ENCODE data around the gene ACTL8.

Gene ACTL8

DNA sequence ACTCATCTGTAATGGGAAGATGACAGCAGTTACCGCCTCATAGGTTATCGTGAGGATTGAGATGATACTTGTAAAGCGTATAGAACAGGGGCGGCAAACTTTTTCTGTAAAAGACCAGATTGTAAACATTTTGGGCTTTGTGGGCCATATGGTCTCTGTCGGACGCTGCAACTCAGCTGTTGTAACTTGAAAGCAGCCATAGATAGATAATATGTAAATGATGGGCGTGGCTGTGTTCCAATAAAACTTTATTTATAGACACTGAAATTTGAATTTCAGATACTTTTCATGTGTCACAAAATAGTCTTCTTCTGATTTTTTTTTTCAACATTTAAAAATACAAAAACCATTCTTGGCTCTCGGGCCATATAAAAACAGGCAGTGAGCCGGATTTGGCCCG is 15.8 kb downstream of the ACTL8 start:
- DNase-seq (ENCODE audit: low read depth in 2 of 2) = no peak

DNA sequence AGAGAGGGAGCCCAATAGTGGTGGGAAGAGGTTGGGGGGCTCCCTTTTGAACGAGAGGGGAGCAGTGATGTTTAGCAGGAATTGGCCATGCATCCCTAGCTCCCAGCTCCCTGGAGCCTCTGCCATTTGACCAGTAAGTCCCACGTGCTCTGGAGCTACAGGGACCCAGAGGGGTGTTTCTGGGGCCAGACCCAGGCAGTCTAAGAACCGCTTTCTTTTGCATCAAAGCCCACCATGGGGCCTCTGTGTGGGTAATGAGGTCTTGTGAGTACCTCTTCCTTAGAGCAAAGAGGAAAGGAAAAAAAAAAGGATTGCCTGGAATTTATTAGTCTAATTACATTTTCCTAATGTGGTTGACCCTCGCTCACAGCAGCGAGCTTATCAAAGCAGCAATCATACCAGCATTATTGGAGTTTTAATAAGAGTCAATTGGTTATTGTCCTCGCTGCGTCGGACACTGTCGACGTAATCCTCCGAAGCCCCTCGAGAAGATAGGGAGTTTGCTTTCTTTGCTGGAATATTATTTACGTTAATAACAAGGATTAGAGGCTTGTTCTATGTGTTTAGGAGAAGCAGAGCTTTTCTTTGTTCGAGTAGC is 17.6 kb downstream of the ACTL8 start:
- DNase-seq (ENCODE audit: low read depth in 2 of 2) = no peak

DNA sequence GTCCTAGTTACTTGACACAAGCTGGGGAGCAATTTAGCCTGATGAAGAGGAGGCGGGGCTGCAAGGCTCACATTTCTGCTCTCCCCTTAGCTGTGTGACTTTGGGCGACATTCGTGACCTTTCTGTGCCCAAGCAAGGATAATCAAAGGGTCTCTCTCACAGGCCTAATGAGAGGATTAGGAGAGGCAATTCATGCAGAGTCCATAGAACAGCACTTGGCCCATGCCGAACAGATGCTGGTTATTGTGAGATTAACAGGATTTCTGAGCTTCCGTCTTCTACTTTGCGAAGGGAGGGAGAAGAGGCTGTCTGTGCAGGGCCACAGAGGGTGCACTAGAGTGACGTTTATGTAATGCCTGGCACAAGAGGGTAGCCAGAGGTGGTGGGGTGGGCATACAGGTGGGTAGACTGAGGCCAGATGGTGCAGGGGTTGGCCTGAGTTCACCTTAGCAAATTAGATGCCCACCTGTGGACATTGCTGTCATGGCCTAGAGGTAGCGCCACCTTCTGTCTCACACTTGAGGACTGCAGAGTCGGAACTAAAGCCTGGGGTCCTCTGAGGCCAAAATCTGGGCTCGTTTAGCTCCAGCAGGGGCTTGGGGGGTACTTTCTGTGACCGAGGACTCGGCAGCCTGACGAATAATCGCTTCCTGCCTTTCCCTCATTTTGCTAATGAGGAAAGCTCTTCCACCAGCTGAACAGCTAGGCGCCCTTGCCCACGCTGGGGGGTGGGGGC is 18.6 kb downstream of the ACTL8 start:
- DNase-seq (ENCODE audit: low read depth in 2 of 2) = no peak

DNA sequence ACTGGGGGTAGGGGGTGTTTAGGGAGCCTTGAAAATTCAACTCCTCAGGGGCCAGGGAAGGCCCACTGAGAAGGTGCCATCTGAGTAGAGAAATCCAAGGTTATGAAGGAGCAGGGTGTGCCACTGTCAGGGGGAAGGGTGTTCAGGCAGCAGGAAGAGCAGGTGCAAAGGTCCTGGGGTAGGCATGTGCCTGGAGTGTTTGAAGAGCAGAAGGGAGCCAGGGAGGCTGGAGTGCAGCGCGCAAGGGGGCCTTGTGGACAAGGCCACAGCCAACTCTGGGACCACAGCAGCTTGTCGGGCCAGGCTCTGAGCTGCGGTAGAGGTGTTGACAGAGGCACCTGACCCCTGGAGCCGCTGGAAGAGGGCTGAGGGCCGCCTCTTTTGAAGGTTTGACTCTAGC is 19.3 kb downstream of the ACTL8 start:
- no peak for DNase-seq (ENCODE audit: low read depth in 2 of 2)

DNA sequence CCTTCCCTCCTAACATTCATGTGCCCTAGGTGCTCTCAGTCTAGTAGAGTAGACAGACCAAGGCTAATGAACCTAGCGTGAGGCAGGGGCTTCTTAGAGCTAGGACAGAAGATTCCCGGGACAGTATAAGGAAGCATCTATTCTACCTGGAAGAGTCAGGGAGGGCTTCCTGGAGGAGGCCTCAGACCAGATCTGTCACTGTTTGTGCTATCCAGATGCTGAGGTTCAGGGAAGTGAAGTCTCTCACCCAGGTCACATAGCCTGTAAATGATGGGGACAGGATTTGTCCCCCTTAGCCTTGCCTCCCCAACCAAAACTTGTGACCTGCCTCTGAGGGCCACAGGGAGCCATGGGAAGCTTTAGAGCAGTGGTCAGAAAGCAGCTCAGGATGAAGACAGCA is 20.7 kb downstream of the ACTL8 start:
- DNase-seq (ENCODE audit: low read depth in 2 of 2) = no peak

DNA sequence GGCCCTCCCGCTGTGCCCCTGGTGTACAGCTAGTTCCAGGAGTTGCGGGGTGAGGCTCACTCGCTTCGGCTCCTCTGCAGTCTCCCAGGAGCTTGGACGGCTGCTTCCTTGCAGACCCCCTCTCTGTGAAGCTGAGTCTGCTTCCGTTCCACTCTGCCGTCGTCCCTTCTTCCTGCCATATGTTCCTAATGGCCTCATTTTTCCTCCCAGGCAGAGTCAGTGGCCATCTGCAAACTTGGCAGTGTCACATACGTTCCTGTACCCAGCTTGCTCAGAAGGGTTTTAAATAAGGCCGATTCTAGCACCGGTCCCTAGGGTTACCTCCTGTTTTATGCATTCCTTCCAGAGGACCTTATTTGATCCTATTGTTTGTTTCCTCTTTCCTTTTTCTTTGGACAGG is 21.3 kb downstream of the ACTL8 start:
- DNase-seq (ENCODE audit: low read depth in 2 of 2) = no peak

DNA sequence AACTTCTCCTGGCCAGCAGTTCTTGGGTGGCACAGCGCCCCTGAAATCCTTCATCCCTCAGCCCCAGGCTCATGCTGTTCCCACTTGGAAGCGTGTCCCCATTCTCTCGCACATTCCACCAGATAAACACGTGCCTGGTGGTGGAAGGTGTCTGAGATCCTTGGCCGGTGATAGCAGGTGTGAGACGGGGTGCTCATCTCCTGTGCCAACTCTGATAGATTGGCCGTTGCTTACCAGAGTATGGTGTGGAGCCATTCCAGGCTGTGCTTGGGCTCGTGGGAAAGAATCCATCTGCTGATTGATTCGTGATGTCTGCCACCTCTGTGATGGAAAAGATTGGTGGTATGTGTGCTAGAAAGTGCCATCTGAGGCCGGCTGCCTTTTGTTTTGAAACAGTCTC is 22.2 kb downstream of the ACTL8 start:
- DNase-seq (ENCODE audit: low read depth in 2 of 2) = no peak

DNA sequence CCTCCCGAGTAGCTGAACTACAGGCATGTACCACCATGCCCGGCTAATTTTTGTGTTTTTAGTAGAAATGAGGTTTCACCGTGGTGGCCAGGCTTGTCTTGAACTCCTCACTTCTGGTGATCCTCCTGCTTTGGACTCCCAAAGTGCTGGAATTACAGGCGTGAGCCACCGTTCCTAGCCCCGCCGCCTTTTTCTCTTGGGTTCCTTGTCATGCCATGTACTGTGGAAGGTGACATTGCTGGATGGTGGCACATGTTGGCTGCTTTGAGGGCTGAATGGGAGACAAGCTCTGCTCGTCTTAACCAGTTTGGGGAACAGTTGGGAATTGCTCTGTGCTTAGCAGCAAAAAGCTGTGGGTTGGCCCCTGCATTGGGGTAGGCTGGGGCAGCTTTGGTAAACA is 22.7 kb downstream of the ACTL8 start:
- DNase-seq (ENCODE audit: low read depth in 2 of 2) = no peak

DNA sequence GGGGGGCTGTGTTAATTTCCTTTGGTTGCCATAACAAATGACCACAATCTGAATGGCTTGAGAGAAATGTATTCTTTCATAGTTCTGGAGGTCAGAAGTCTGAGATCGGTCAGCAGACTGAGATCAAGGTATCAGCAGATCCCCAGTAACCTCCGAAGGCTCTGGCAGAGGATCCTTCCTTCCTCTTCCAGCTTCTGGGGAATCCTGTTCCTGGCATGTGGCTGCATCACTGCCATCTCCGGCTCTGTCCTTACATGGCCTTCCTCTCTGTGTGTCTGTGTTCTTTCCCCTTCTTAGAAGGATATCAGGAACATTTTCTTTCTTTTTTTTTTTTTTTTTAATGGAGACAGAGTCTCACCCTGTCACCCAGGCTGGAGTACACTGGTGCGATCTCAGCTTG is 25.8 kb downstream of the ACTL8 start:
- DNase-seq (ENCODE audit: low read depth in 2 of 2) = no peak

DNA sequence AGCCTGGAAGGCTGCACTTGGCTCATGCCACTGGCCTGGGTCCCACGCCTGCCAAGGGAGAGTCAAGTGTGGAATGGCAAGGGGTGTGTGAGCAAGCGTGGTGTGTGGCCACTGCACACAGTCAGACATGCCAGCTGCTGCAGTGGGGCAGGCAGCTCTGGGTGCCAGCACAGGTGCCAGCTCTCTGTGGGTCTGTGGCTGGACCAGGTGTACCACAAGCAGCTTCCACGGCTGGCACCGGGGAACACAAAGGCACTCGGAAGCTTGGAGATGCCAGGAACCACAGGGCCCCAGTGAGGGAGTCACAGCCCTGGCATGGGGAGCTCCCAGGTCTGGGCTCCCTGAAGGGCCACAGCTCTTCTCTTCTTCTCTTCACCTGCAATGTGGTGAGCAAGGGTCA is 34.8 kb downstream of the ACTL8 start:
- DNase-seq (ENCODE audit: low read depth in 2 of 2) = no peak

DNA sequence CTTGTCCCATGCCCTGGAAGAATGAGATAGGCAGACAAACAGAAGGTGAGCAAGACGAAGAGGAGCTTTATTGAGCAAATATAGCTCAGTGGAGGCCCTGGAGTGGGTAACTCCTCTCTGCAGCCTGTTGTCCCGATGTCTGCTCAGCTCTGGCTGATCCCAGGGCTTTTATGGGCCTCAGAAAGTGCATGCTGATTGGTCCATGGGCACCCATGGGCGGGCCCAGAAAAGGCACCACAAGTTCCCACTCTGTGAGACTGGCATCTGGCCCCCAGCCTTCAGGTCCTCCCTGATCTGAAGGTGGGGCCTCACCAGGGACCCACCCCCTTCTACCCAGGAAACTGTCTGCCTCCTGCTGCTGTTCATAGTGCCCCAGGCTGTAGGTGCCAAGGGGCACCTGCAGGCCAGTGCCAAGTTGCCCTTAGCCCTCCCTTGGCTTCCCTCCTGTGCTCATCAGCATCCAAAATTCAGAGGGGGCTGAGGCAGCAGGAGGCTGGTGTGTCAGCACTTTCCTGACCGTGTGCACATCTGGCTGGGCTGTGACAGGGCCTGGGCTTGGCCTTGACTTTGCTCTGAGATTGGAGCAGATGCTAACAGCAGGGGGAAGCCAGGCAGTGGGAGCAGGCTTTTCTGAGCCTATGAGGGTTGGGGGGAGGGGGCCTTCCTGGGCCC is 35.4 kb downstream of the ACTL8 start:
- DNase-seq (ENCODE audit: low read depth in 2 of 2) = no peak

DNA sequence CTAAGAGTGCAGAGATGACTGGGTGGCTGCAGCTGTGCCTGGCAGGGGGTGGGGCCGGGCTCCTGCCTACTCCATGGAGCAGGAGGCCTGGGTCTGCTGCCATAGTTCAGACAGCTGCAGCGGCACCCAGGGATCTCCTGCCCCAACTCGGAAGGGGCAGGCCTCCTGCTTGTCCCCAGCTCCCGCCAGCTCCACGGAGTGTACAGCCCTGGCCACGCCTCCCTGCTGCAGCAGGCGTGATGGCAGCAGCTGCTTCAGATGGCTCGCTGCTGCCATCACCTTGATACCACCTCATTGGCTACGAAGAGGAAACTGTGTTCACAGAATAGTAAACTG is 35.9 kb downstream of the ACTL8 start:
- DNase-seq (ENCODE audit: low read depth in 2 of 2) = no peak

DNA sequence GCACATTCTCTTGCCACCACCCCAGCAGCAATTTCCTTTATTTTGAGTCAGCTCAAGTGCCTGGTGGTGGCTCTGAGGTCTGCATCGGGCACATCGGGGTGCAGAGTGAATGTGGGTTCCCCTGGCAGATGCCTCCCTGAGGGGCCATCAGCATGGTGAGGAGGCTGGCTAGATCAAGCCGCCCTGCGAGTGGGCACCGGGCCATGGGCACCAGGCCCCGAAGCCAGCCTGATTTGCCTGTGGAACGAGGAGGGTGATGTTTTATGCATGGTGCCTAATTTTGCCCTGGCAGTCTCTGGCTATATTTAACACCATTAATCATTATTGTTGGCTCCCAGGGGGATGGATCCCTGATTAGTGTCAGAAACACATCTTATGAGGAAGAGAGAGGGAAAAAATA is 36.3 kb downstream of the ACTL8 start:
- DNase-seq (ENCODE audit: low read depth in 2 of 2) = no peak

DNA sequence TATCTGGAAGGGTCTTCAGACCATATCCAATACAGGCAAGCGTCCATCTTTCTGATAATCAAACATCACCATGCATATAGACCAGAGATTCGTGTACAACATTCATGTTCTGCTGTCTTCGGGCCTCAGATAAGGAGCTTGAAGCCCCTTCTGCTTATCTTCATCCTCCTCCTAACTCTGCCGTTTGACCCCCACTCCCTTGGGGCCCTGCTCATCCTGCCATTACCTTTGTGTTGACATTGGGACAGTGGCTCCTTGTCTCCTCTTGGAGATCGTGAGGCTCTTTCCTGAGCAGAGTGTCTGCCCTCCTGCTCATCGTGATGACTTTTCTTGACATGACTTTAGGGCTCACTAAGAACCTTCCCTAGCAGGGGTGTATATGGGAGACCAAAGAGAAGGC is 37.3 kb downstream of the ACTL8 start:
- DNase-seq (ENCODE audit: low read depth in 2 of 2) = no peak

DNA sequence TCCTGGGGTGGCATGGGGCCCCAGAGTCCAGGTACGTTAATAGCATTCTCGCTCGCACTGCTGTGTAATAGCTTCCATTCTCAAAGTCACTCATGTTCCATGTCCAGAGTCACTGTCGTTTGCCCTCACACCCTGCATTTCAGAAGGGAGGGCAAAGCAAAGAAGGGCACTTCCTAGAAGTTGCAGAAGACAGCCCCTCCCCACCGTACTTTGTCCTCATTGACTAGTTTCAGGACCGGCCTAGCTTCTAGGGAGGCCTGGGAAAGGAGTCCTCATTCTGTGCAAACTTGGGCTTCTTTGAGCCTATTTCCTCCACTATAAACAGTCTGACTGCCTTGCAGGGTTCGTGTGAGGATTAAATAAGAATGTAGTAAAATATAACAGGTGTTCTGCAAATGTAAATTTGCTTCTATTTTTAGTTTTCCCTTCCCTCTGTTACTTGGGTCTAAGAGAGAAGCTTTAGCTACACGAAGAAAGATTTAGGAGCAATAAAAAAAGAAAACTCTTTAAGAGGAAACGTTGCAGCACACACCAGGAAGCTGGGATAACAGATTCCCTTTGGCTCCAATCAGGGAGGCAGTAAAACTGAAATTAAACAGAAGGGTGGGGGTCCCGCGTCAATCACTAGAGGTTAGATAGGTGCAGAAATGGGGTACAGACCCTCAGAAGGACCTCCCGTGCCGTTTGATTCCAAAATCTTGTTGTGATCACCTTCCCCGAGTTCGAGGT is 40.1 kb downstream of the ACTL8 start:
- no peak for DNase-seq (ENCODE audit: low read depth in 2 of 2)

DNA sequence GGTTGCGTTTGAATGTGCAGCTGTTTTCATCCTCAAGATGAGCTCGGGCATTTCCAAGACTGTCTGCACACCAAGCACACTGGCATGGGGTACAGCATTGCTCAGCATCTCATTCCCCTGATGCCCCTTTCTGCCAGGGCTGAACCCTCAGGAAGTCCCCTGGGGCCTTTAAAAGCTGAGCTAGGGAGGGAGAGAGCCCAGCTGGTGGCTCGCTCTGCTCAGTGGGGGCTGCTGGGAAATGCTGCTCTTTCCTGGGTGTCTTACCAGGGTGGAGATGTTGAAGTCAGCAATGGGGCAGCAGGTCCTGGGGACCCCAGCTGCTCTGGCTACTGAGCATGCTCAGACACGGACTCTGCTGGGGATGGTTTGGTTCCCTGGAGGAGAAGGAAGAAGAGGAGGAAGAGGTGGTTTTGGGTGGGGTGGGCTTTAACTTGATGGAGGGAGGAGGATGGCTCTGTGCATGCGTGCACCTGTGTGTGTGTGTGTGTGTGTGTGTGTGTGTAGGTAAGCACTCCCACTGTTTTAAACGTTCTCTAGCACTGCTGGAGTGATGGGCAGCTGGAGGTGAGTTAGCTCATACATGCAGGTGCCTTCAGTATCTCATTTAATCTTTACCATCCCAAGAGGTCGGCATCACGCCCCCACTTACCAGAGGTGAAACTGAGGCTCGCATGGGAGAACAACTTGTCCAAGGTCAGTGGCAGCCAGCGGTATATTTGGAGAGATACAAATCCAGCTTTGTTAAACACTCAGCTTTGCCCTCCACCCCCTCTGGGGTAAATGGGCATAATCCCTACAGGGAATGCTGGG is 40.9 kb downstream of the ACTL8 start:
- DNase-seq (ENCODE audit: low read depth in 2 of 2) = no peak

DNA sequence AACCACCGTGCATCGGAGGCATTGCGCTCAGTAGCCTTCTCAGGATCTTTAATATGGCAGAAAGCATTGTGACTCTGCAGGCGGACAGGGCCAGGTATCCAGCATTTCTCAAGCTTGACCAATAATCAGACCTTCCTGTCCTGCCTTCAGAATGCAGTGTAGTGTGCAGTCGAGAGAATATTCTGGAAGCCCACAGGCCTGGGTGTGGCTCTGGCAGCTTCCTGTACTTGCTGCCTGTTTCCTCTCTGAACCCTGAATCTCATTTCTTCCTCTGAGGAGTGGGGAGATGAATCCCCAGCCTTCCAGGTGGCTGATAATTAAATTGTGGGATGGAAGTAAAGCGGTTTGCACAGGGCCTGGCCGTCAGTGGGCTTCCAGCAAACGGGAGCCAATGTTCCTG is 42.3 kb downstream of the ACTL8 start:
- DNase-seq (ENCODE audit: low read depth in 2 of 2) = no peak

DNA sequence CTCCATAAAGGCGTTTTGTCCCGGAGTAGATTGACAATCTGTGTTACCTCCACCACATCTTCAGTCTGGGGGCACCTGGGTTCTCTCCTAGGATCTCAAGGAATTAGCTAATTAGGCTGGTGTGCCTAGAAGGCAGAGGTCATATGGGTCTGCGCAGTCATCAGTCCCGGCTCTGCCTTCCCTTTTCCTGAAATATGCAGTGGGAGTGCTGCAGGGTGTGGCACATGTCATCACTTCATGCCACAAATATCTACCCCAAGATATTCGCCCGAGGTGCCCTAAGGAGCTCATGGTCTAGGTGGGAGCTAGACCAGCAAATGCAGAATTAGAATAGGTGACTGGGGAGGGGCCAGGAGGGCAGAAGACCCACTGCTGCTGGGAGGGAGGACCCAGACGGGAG is 42.9 kb downstream of the ACTL8 start:
- DNase-seq (ENCODE audit: low read depth in 2 of 2) = no peak

DNA sequence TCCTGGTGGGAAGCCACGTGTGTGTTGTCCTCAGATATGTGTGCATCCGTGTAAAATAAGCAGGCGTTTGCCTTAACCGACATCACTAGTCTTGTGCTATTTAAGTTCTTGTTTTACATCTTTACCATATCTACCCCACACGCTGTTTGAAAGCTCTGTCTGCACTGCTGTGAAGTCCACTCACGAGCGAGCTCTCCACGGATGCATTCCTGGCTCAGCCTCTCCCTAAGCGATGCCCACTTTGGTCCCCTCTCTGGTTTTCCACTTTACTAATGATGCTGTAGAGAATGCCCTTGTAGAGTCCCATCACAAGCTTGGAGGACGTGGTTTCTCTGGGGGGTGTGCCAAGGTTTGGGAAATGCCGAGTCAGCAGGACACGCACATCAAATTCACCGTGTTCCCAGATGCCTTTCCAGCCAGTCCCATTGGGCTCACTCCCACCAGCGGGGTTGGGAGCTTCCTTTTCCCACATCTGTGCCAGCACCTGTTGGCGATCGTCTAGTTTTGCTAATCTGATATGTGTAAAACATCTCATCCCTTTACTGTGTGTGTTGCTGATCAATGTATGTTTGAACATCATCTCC is 43.8 kb downstream of the ACTL8 start:
- DNase-seq (ENCODE audit: low read depth in 2 of 2) = no peak

DNA sequence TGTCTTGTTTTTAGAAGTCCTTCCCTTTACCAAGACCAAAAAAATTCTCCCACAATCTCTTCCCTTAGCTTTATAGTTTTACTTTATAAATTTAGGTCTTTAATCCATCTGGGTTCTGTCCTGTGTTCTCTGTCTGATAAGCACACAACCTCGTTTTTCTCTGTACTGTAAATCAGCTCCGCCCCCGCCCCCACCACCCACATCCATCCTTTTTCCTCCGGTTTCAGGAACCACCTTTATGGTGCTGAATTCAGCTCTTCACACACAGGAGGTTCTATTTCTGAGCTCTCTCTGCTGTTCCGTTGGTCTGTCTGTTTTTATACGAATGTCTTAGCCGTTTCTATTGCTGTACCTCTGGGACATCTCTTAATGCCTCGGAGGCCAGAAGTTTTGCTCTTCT is 44.5 kb downstream of the ACTL8 start:
- DNase-seq (ENCODE audit: low read depth in 2 of 2) = no peak

DNA sequence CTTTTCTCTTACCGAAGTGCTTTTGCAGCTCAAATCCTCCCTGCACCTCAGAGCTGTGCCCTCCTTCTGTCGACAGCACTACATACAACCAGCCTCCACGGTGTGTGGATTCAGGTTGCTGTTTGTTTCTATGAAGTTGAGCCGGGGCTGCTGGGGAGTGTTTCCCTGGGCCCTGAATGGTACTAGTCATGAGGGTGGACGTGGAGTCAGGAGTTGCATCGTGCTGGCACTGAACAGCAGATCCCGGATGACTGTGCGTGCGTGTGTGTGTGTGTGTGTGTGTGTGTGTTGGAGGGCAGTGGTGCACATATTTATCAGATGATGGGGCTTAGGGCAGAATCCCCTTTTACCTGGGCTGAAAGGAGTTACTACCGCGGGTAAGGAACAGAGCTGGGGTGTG is 47.0 kb downstream of the ACTL8 start:
- DNase-seq (ENCODE audit: low read depth in 2 of 2) = no peak

DNA sequence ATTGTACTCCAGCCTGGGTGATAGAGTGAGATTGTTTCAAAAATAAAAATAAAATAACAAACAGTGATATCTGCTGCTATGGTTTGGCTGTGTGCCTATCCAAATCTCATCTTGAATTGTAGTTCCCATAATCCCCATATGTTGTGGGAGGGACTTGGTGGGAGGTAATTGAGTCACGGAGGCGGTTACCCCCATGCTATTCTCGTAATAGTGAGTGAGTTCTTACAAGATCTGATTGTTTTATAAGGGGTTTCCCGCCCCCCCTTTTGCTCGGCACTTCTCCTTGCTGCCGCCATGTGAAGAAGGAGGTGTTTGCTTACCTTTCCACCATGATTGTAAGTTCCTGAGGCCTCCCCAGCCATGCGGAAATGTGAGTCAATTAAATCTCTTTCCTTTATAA is 47.8 kb downstream of the ACTL8 start:
- no peak for DNase-seq (ENCODE audit: low read depth in 2 of 2)

Data from stimulated activated CD8-positive, alpha-beta memory T cell treated with anti-CD3 and anti-CD28 coated beads, Interleukin-2, amount 100 ng/mL, for 48 hours (primary cell).